Peyer's patch (tissue), 4 donors: ENCODE data around the gene MLH3. TPM values are rescaled to one million over a fixed set of nuclear protein-coding genes. Genes with fewer than 3 reads are reported as not detected.

Experiments
- DNase-seq, 3 donors: peaks; one replicate each; pipeline ENCODE4 v3.0.0-alpha.2; 2017 to 2019
- H3K27ac ChIP-seq, 4 donors: fragments of 200-600 bp; sonication (generic); one replicate each; pipeline ENCODE4 v1.5.1; 2016 to 2019
- H3K27me3 ChIP-seq, 2 donors: fragments of 200-600 bp; sonication (generic); one replicate each; pipeline ENCODE4 v1.5.1; 2019
- H3K36me3 ChIP-seq, 3 donors: fragments of 200-600 bp; sonication (generic); one replicate each; pipeline ENCODE4 v1.5.1; 2016 to 2019
- H3K4me1 ChIP-seq, 4 donors: fragments of 200-600 bp; sonication (generic); one replicate each; pipeline ENCODE4 v1.5.1; 2016 to 2019
- H3K4me3 ChIP-seq, 4 donors: fragments of 200-600 bp; sonication (generic); 1 replicate in 3 of 4; 2 replicates in 1 of 4; pipeline ENCODE4 v1.5.1; 2016 to 2019; ENCODE audit warnings: mild to moderate bottlenecking in 1 of 4
- H3K9me3 ChIP-seq, 4 donors: fragments of 200-600 bp; sonication (generic); one replicate each; pipeline ENCODE4 v1.5.1; 2016 to 2019; ENCODE audit warnings: mild to moderate bottlenecking in 1 of 4
- CTCF ChIP-seq, 6 experiments: fragments of 450-650 bp in 4 of 6; fragments of 200-600 bp in 2 of 6; sonication (generic) in 1 of 6; IDR thresholded peaks; one replicate each; pipeline ENCODE4 v1.5.1; 2017 to 2019; ENCODE audit warnings: antibody characterized with exemption in 6 of 6, mild to moderate bottlenecking in 3 of 6, moderate library complexity in 1 of 6
- POLR2A ChIP-seq, 2 donors: fragments of 450-650 bp; IDR thresholded peaks; one replicate each; pipeline ENCODE4 v1.5.1; 2017; ENCODE audit warnings: antibody characterized with exemption in 2 of 2, mild to moderate bottlenecking in 2 of 2, moderate library complexity in 2 of 2
- total RNA-seq, 4 donors: library from RNA; depleted of rRNA; stranded (reverse); fragments of >200 nt; gene quantifications; one replicate each; pipeline ENCODE4 v1.1.0, GENCODE V29; 2016

The MLH3 gene
- total RNA-seq, 4 donors from 2014 or later: 40.6 to 57.0 (median 48.5) TPM

GRCh38 chr14:75067212-75067611 is 15.9 kb upstream of the MLH3 start:
- no peak for TF ChIP-seq POLR2A (IDR thresholded peaks at IDR 0.05)
- no peak for TF ChIP-seq CTCF (IDR thresholded peaks at IDR 0.05)
- H3K4me1 ChIP-seq: peaks cover 0 to 26% (median 2%) of the 10 kb centered on the region in 4 donors
- H3K4me3 ChIP-seq: no peak overlapping the region
- no peaks in the 10 kb centered on the region for H3K27me3 ChIP-seq
- DNase-seq: no peak
- no peaks in the 10 kb centered on the region for H3K9me3 ChIP-seq
- no peaks in the 10 kb centered on the region for H3K36me3 ChIP-seq
- H3K27ac ChIP-seq: no peak overlapping the region

GRCh38 chr14:75066691-75067090 is 15.4 kb upstream of the MLH3 start:
- H3K4me3 ChIP-seq: no peak overlapping the region
- no peaks in the 10 kb centered on the region for H3K9me3 ChIP-seq
- TF ChIP-seq POLR2A (IDR thresholded peaks at IDR 0.05) (no peak), CTCF (IDR thresholded peaks at IDR 0.05) (no peak)
- no peak overlapping the region for H3K27ac ChIP-seq
- H3K36me3 ChIP-seq: no peaks in the 10 kb centered on the region
- DNase-seq: no peak
- H3K4me1 ChIP-seq: peaks cover 0 to 26% (median 2%) of the 10 kb centered on the region in 4 donors
- no peaks in the 10 kb centered on the region for H3K27me3 ChIP-seq

- TF ChIP-seq POLR2A (IDR thresholded peaks at IDR 0.05) (no peak), CTCF (IDR thresholded peaks at IDR 0.05) (no peak)
- DNase-seq: no peak
These were observed 12.9 kb upstream of the MLH3 start for GRCh38 chr14:75064205-75064567.

GRCh38 chr14:75063491-75064204 is 12.4 kb upstream of the MLH3 start, which contains the start of gene ACYP1:
ACYP1 (minus strand) TSS chr14:75064024; CDS start chr14:75063553, 471 bp downstream.
- no peaks in the 10 kb centered on the region for H3K9me3 ChIP-seq
- TF ChIP-seq POLR2A (IDR thresholded peaks at IDR 0.05): peak in 1 of 2 donors; percentile 44
- no peak for TF ChIP-seq CTCF (IDR thresholded peaks at IDR 0.05)
- H3K27me3 ChIP-seq: no peaks in the 10 kb centered on the region
- peaks cover 0 to 19% (median 2%) of the 10 kb centered on the region in 4 donors for H3K4me1 ChIP-seq
- peak; percentile 90 to 97 (median 96) for DNase-seq
- peak within 1 kb of the TSS; percentile 81 to 87 (median 82) for H3K27ac ChIP-seq
- H3K36me3 ChIP-seq: peaks cover 0 to 6% (median 0%) of the 10 kb centered on the region in 3 donors
- peak within 1 kb of the TSS; percentile 79 to 90 (median 88) for H3K4me3 ChIP-seq

More at GRCh38 chr14:75064205-75064567, 12.9 kb upstream of the MLH3 start:
- H3K4me3 ChIP-seq: peak overlapping the region; percentile 79 to 90 (median 88)
- H3K27ac ChIP-seq: peak overlapping the region; percentile 81 to 87 (median 82)
- H3K4me1 ChIP-seq: peaks cover 0 to 19% (median 2%) of the 10 kb centered on the region in 4 donors
- H3K9me3 ChIP-seq: no peaks in the 10 kb centered on the region
- H3K36me3 ChIP-seq: peaks cover 0 to 6% (median 0%) of the 10 kb centered on the region in 3 donors
- H3K27me3 ChIP-seq: no peaks in the 10 kb centered on the region

GRCh38 chr14:75063013-75063412 is 11.7 kb upstream of the MLH3 start:
- no peak for DNase-seq
- peak overlapping the region in 3 of 4 donors; percentile 81 to 82 (median 81) for H3K27ac ChIP-seq
- H3K4me1 ChIP-seq: peaks cover 0 to 14% (median 2%) of the 10 kb centered on the region in 4 donors
- peak overlapping the region; percentile 79 to 90 (median 88) for H3K4me3 ChIP-seq
- TF ChIP-seq CTCF (IDR thresholded peaks at IDR 0.05) (no peak), POLR2A (IDR thresholded peaks at IDR 0.05) (no peak)
- H3K9me3 ChIP-seq: no peaks in the 10 kb centered on the region
- H3K36me3 ChIP-seq: peaks cover 0 to 6% (median 0%) of the 10 kb centered on the region in 3 donors
- no peaks in the 10 kb centered on the region for H3K27me3 ChIP-seq
